Stomach (tissue), 9 donors: ENCODE data around the gene DZIP3. TPM values are rescaled to one million over a fixed set of nuclear protein-coding genes. Genes with fewer than 3 reads are reported as not detected.

Experiments
- DNase-seq, 2 donors: peaks; one replicate each; pipeline versions ENCODE4 v3.0.0 to v3.0.0-alpha.2; 2013 to 2019
- H3K27ac ChIP-seq, 5 donors: fragments of 200-600 bp in 4 of 5; sonication (generic) in 4 of 5; one replicate each; pipeline ENCODE4 v1.5.1; 2013 to 2019; ENCODE audit warnings: mild to moderate bottlenecking in 1 of 5, moderate library complexity in 1 of 5
- H3K27me3 ChIP-seq, 3 donors: fragments of 200-600 bp; sonication (generic); one replicate each; pipeline ENCODE4 v1.5.1; 2017 to 2019; ENCODE audit warnings: mixed run types in 1 of 3
- H3K36me3 ChIP-seq, 4 donors: fragments of 200-600 bp; sonication (generic); 1 replicate in 3 of 4; 2 replicates in 1 of 4; pipeline ENCODE4 v1.5.1; 2016 to 2019
- H3K4me1 ChIP-seq, 4 donors: fragments of 200-600 bp; sonication (generic); one replicate each; pipeline ENCODE4 v1.5.1; 2016 to 2019
- H3K4me3 ChIP-seq, 4 donors: fragments of 200-600 bp; sonication (generic) in 3 of 4; one replicate each; pipeline ENCODE4 v1.5.1; 2016 to 2019; ENCODE audit warnings: mild to moderate bottlenecking in 1 of 4
- H3K9me3 ChIP-seq, 4 donors: fragments of 200-600 bp; sonication (generic); one replicate each; pipeline ENCODE4 v1.5.1; 2016 to 2019
- EP300 ChIP-seq: sonication (generic); formaldehyde crosslinking; IDR thresholded peaks from one replicate; pipeline ENCODE4 v1.6.1; 2017; ENCODE audit warnings: antibody characterized with exemption
- POLR2A ChIP-seq, 4 donors: fragments of 450-650 bp; IDR thresholded peaks; one replicate each; pipeline ENCODE4 v1.6.1; 2016; ENCODE audit warnings: antibody characterized with exemption in 4 of 4, control low read depth in 2 of 4, mild to moderate bottlenecking in 1 of 4, moderate library complexity in 1 of 4
- POLR2AphosphoS5 ChIP-seq, 3 donors: sonication (generic); formaldehyde crosslinking; IDR thresholded peaks; one replicate each; pipeline ENCODE4 v1.6.1; 2016; ENCODE audit warnings: antibody characterized with exemption in 3 of 3
- WGBS, 5 donors: extraction: QIAGEN DNeasy Blood & Tissue Kit in 3 of 5; methylation state at CpG; one replicate each; pipeline versions ENCODE4 v1.1.5 to v1.1.7; 2013 to 2018; 5-methylcytosine and 5-hydroxymethylcytosine counted together
- intact Hi-C: fragments of 100-400 bp; cut with DNase I; formaldehyde crosslinking; loops from one replicate; pipeline ENCODE4 v1.15.1; 2023; ENCODE audit warnings: low total_unique reads
- polyA plus RNA-seq, 3 donors: library from polyadenylated mRNA; stranded (reverse); fragments of 200-250 nt; gene quantifications; one replicate each; pipeline ENCODE4 v1.2.3, GENCODE V29; 2013
- total RNA-seq, 5 donors: library from RNA; depleted of rRNA; stranded (reverse); fragments of >200 nt; gene quantifications; one replicate each; pipeline versions ENCODE4 v1.1.0 to v1.2.3, GENCODE V29; 2014 to 2016
- TF ChIP-seq, protein P1 (sequence below), 7 experiments: fragments of 450-650 bp in 4 of 7; fragments of 200-600 bp in 3 of 7; sonication (generic) in 3 of 7; IDR thresholded peaks; one replicate each; pipeline ENCODE4 v1.5.1; 2016 to 2019; ENCODE audit warnings: antibody characterized with exemption in 7 of 7, control low read depth in 2 of 7, mild to moderate bottlenecking in 1 of 7
- donor health status: healthy with polysubstance abuse.
- donor health status: Bipolar disorder and iron deficiency.
- donor health status: healthy.

DZIP3 gene
- total and polyA plus RNA-seq, 8 donors: 1.2 to 28.6 (median 4.2) TPM

DNA sequence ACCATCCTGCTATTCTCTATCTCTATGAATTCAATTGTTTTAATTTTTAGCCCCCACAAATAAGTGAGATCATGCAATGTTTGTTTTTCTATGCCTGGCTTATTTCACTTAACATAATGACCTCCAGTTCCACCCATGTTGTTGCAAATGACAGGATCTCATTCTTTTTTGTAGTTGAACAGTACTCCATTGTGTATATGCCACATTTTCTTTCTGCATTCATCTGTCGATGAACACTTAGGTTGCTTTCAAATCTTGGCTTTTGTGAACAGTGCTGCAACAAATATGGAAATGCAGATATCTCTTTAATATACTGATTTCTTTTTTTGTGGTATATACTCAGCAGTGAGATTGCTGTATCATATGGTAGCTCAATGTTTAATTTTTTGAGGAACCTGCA is 108.9 kb downstream of the DZIP3 start:
- 78 to 90% (median 89%) methylated on average over 1 of the region's 1 CpG for WGBS, 5 donors
- Histone ChIP-seq H3K27me3 (no peaks in the 10 kb centered on the region), H3K4me1 (no peaks in the 10 kb centered on the region), H3K36me3 (peaks cover 3 to 23% (median 7%) of the 10 kb centered on the region in 4 donors), H3K27ac (no peak overlapping the region), H3K9me3 (peaks cover 0 to 6% (median 0%) of the 10 kb centered on the region in 4 donors), H3K4me3 (no peak overlapping the region)
- TF ChIP-seq, protein P1, sequence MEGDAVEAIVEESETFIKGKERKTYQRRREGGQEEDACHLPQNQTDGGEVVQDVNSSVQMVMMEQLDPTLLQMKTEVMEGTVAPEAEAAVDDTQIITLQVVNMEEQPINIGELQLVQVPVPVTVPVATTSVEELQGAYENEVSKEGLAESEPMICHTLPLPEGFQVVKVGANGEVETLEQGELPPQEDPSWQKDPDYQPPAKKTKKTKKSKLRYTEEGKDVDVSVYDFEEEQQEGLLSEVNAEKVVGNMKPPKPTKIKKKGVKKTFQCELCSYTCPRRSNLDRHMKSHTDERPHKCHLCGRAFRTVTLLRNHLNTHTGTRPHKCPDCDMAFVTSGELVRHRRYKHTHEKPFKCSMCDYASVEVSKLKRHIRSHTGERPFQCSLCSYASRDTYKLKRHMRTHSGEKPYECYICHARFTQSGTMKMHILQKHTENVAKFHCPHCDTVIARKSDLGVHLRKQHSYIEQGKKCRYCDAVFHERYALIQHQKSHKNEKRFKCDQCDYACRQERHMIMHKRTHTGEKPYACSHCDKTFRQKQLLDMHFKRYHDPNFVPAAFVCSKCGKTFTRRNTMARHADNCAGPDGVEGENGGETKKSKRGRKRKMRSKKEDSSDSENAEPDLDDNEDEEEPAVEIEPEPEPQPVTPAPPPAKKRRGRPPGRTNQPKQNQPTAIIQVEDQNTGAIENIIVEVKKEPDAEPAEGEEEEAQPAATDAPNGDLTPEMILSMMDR (IDR thresholded peaks at IDR 0.05): no peak
- TF ChIP-seq POLR2AphosphoS5 (IDR thresholded peaks at IDR 0.05): no peak
- TF ChIP-seq POLR2A (IDR thresholded peaks at IDR 0.05): no peak
- intact Hi-C loops: no loop called here
- DNase-seq: no peak

DNA sequence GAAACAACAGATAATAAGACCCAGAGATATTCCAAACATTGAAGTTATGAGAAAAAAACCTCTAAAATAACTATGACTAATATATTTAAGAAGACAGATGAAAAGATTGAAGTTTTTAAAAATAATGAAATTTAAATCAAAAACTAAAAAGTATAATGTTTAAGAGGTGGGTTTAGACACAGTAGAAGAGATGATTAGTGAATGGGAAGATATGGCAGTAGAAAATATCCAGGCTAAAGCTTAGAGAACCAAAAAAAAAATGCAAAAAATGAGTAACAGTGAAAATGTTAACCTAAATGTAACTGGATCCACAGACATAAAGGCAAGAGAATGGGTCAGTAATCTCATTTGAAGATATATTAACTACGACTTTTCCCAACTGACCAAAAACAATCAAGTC is 115.5 kb downstream of the DZIP3 start:
- Histone ChIP-seq H3K9me3 (peaks cover 0 to 8% (median 0%) of the 10 kb centered on the region in 4 donors), H3K27ac (no peak overlapping the region), H3K36me3 (no peaks in the 10 kb centered on the region), H3K27me3 (no peaks in the 10 kb centered on the region), H3K4me3 (no peak overlapping the region), H3K4me1 (no peaks in the 10 kb centered on the region)
- WGBS, 5 donors: 89 to 97% (median 97%) methylated on average over 1 of the region's 1 CpG
- intact Hi-C loops: no loop called here
- no peak for TF ChIP-seq POLR2AphosphoS5 (IDR thresholded peaks at IDR 0.05)
- TF ChIP-seq POLR2A (IDR thresholded peaks at IDR 0.05): no peak
- TF ChIP-seq, protein P1 (IDR thresholded peaks at IDR 0.05): no peak
- TF ChIP-seq EP300: no peak
- no peak for DNase-seq

DNA sequence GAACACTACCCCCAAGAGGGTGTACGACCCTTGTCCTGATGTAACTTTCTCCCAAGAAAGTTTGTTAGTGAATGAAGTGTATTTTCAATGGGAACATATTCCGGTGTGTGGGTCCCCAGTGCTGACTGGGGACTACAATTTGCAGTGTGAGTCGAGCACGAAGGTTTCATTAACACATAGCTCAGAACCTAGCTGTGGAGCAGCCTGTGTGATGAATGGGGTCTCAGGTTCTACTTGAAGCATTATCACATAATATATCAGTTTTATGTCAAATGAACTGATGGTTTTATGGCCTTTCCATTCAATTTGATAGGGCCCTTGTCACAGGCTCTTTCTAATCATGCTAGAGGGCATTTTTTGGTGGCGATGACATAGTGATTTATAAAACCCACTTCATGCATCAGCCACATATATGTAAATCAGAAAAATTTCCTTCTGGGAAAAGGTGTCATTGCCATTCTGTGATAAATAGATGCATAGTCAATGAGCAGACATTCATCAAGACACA is 123.5 kb downstream of the DZIP3 start:
- TF ChIP-seq, protein P1 (IDR thresholded peaks at IDR 0.05): no peak
- TF ChIP-seq POLR2AphosphoS5 (IDR thresholded peaks at IDR 0.05): no peak
- no peak for TF ChIP-seq POLR2A (IDR thresholded peaks at IDR 0.05)
- Histone ChIP-seq H3K4me3 (no peak overlapping the region), H3K36me3 (no peaks in the 10 kb centered on the region), H3K9me3 (no peaks in the 10 kb centered on the region), H3K27ac (no peak overlapping the region), H3K4me1 (peaks cover 0 to 4% (median 0%) of the 10 kb centered on the region in 4 donors), H3K27me3 (no peaks in the 10 kb centered on the region)
- no peak for DNase-seq
- intact Hi-C loops: no loop called here
- WGBS, 5 donors: 80 to 92% (median 90%) methylated on average over 5 of the region's 5 CpGs

DNA sequence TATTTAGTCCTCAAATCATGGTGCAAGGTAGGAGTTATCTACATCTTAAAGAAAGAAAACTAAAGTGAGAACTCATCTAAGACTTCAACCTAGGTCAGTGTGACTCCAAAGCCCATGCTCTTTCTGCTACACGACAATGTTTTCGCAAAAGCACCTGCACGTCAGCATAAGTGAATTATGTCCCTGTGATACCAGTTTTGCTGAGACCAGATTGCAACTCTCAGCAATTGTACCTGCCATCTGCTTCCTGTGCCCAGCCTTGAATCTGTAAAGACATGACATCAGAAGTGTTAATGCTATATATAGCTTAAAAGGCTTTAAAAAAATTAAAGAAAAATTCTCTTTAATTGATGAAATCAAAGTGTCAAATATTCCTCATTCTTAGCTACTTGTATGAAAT is 124.3 kb downstream of the DZIP3 start:
- DNase-seq: peak in 1 of 2 donors; percentile 51
- no peak overlapping the region for H3K4me3 ChIP-seq
- H3K4me1 ChIP-seq: peaks cover 0 to 9% (median 0%) of the 10 kb centered on the region in 4 donors
- H3K27me3 ChIP-seq: no peaks in the 10 kb centered on the region
- no peak overlapping the region for H3K27ac ChIP-seq
- H3K36me3 ChIP-seq: no peaks in the 10 kb centered on the region
- intact Hi-C loops: no loop called here
- no peaks in the 10 kb centered on the region for H3K9me3 ChIP-seq
- 68 to 85% (median 77%) methylated on average over 3 of the region's 3 CpGs for WGBS, 5 donors
- TF ChIP-seq, protein P1 (IDR thresholded peaks at IDR 0.05): no peak
- no peak for TF ChIP-seq EP300
- TF ChIP-seq POLR2AphosphoS5 (IDR thresholded peaks at IDR 0.05): no peak
- TF ChIP-seq POLR2A (IDR thresholded peaks at IDR 0.05): no peak
